Stomach (tissue), 9 donors: ENCODE results near the gene KANSL1. TPM values are rescaled to one million over a fixed set of nuclear protein-coding genes. Genes with fewer than 3 reads are reported as not detected.
"Not testable (repeated sequence)": the region's sequence is repeated elsewhere in the genome, so short reads cannot be mapped to it uniquely, and the experiment has no call there.

Source experiments
- DNase-seq, 2 donors: peaks; one replicate each; pipeline versions ENCODE4 v3.0.0 to v3.0.0-alpha.2; 2013 to 2019
- H3K27ac ChIP-seq, 5 donors: fragments of 200-600 bp in 4 of 5; sonication (generic) in 4 of 5; one replicate each; pipeline ENCODE4 v1.5.1; 2013 to 2019; ENCODE audit warnings: mild to moderate bottlenecking in 1 of 5, moderate library complexity in 1 of 5
- H3K27me3 ChIP-seq, 3 donors: fragments of 200-600 bp; sonication (generic); one replicate each; pipeline ENCODE4 v1.5.1; 2017 to 2019; ENCODE audit warnings: mixed run types in 1 of 3
- H3K36me3 ChIP-seq, 4 donors: fragments of 200-600 bp; sonication (generic); 1 replicate in 3 of 4; 2 replicates in 1 of 4; pipeline ENCODE4 v1.5.1; 2016 to 2019
- H3K4me1 ChIP-seq, 4 donors: fragments of 200-600 bp; sonication (generic); one replicate each; pipeline ENCODE4 v1.5.1; 2016 to 2019
- H3K4me3 ChIP-seq, 4 donors: fragments of 200-600 bp; sonication (generic) in 3 of 4; one replicate each; pipeline ENCODE4 v1.5.1; 2016 to 2019; ENCODE audit warnings: mild to moderate bottlenecking in 1 of 4
- H3K9me3 ChIP-seq, 4 donors: fragments of 200-600 bp; sonication (generic); one replicate each; pipeline ENCODE4 v1.5.1; 2016 to 2019
- EP300 ChIP-seq: sonication (generic); formaldehyde crosslinking; IDR thresholded peaks from one replicate; pipeline ENCODE4 v1.6.1; 2017; ENCODE audit warnings: antibody characterized with exemption
- POLR2A ChIP-seq, 4 donors: fragments of 450-650 bp; IDR thresholded peaks; one replicate each; pipeline ENCODE4 v1.6.1; 2016; ENCODE audit warnings: antibody characterized with exemption in 4 of 4, control low read depth in 2 of 4, mild to moderate bottlenecking in 1 of 4, moderate library complexity in 1 of 4
- POLR2AphosphoS5 ChIP-seq, 3 donors: sonication (generic); formaldehyde crosslinking; IDR thresholded peaks; one replicate each; pipeline ENCODE4 v1.6.1; 2016; ENCODE audit warnings: antibody characterized with exemption in 3 of 3
- WGBS, 5 donors: extraction: QIAGEN DNeasy Blood & Tissue Kit in 3 of 5; methylation state at CpG; one replicate each; pipeline versions ENCODE4 v1.1.5 to v1.1.7; 2013 to 2018; 5-methylcytosine and 5-hydroxymethylcytosine counted together
- intact Hi-C: fragments of 100-400 bp; cut with DNase I; formaldehyde crosslinking; loops from one replicate; pipeline ENCODE4 v1.15.1; 2023; ENCODE audit warnings: low total_unique reads
- polyA plus RNA-seq, 3 donors: library from polyadenylated mRNA; stranded (reverse); fragments of 200-250 nt; gene quantifications; one replicate each; pipeline ENCODE4 v1.2.3, GENCODE V29; 2013
- total RNA-seq, 5 donors: library from RNA; depleted of rRNA; stranded (reverse); fragments of >200 nt; gene quantifications; one replicate each; pipeline versions ENCODE4 v1.1.0 to v1.2.3, GENCODE V29; 2014 to 2016
- TF ChIP-seq, protein P1 (sequence below), 7 experiments: fragments of 450-650 bp in 4 of 7; fragments of 200-600 bp in 3 of 7; sonication (generic) in 3 of 7; IDR thresholded peaks; one replicate each; pipeline ENCODE4 v1.5.1; 2016 to 2019; ENCODE audit warnings: antibody characterized with exemption in 7 of 7, control low read depth in 2 of 7, mild to moderate bottlenecking in 1 of 7
- donor health status: healthy with polysubstance abuse.
- donor health status: Bipolar disorder and iron deficiency.
- donor health status: healthy.

The KANSL1 gene
- total and polyA plus RNA-seq, 8 donors, result 9.2 to 288 (median 127) TPM

DNA sequence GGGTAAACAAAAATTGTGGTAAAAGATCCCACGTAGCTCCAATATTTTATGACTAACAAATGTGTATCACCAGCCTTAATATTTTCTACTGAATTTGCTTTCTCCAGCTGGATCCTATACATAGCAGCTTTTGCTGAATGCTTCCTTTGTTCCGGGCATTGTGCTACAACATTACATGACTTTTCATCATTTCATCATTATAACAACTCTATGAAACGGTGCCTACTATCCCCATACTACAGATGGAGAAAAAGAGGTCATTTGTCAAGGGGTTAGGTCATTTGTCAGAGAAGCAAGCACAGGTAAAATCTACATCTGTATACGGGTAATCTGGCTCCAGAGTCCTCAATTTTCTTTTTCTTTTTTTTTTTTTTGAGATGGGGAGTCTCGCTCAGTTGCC is 74.3 kb downstream of the KANSL1 start:
- 93 to 96% (median 95%) methylated on average over 5 of the region's 5 CpGs for WGBS, 5 donors
- Histone ChIP-seq H3K4me1 (peaks cover 50 to 100% (median 74%) of the 10 kb centered on the region in 4 donors), H3K9me3 (no peaks in the 10 kb centered on the region), H3K36me3 (peaks cover 0 to 6% (median 0%) of the 10 kb centered on the region in 4 donors), H3K27ac (no peak overlapping the region), H3K4me3 (no peak overlapping the region), H3K27me3 (no peaks in the 10 kb centered on the region)
- intact Hi-C loops, result no loop called here
- TF ChIP-seq, protein P1, sequence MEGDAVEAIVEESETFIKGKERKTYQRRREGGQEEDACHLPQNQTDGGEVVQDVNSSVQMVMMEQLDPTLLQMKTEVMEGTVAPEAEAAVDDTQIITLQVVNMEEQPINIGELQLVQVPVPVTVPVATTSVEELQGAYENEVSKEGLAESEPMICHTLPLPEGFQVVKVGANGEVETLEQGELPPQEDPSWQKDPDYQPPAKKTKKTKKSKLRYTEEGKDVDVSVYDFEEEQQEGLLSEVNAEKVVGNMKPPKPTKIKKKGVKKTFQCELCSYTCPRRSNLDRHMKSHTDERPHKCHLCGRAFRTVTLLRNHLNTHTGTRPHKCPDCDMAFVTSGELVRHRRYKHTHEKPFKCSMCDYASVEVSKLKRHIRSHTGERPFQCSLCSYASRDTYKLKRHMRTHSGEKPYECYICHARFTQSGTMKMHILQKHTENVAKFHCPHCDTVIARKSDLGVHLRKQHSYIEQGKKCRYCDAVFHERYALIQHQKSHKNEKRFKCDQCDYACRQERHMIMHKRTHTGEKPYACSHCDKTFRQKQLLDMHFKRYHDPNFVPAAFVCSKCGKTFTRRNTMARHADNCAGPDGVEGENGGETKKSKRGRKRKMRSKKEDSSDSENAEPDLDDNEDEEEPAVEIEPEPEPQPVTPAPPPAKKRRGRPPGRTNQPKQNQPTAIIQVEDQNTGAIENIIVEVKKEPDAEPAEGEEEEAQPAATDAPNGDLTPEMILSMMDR (IDR thresholded peaks at IDR 0.05), result no peak
- no peak for TF ChIP-seq POLR2AphosphoS5 (IDR thresholded peaks at IDR 0.05)
- TF ChIP-seq EP300, result no peak
- no peak for TF ChIP-seq POLR2A (IDR thresholded peaks at IDR 0.05)
- no peak for DNase-seq

DNA sequence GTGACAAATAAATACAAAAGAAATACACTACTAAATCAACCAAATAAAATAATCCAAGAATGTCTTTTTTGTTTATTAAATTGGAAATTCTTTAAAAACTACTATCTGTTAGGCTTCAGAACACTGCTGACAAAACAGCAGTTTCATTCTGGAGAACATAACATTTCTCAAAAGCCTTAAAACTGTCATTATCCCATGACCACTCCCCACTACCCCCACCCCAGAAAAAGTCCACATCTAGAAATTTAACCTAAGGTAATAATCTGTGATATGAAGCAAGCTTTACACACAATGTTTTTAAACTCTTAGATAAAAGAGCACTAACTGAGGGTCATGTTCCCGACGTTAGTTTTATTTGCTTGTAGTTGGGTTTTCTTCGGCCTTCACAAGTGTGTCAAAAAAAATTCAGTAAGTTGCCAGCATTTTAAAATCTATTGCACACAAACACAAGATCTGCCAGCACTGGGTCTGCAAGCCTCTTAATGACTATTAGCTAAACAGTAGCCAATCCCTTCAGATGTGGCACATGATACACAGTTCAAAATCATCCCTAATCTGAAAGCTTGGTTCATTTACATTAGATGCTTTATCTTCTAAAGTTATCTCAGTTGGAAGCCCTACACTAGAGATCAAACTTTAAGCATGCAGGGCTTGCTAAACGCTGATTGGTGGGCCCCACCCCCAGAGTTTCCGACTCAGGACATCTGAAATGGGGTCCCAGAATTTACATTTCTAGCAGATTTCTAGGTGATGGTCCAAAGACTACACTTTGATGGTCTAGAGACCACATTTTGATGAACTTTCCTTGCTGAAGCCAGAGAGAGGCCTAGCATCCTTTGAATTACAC is 75.2 kb downstream of the KANSL1 start:
- intact Hi-C loops, result no loop called here
- no peak for TF ChIP-seq POLR2AphosphoS5 (IDR thresholded peaks at IDR 0.05)
- TF ChIP-seq POLR2A (IDR thresholded peaks at IDR 0.05), result no peak
- TF ChIP-seq EP300, result no peak
- TF ChIP-seq, protein P1 (IDR thresholded peaks at IDR 0.05), result no peak
- Histone ChIP-seq H3K4me3 (no peak overlapping the region), H3K9me3 (no peaks in the 10 kb centered on the region), H3K27ac (no peak overlapping the region), H3K36me3 (no peaks in the 10 kb centered on the region), H3K27me3 (no peaks in the 10 kb centered on the region), H3K4me1 (peaks cover 45 to 100% (median 69%) of the 10 kb centered on the region in 4 donors)
- 16 to 35% (median 25%) methylated on average over 5 of the region's 5 CpGs for WGBS, 5 donors
- DNase-seq, result no peak

DNA sequence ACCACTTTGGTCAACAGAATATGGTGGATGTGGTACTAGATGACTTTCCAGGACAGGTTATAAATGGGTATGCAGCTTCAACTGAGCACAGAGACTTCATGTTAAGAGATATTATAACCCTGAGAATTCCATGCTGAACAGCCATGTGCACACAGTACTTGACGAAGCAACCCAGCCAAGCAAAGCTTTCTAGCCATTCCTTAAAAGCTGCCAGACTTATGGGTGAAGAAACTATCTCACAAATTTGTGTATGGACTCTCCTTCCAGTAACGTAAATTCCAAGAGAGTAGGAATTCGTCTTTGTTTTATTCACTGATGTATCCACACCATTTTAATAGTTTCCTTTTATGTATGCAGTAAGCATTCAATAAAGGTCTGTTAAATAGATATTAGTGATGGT is 76.1 kb downstream of the KANSL1 start:
- peaks cover 42 to 94% (median 61%) of the 10 kb centered on the region in 4 donors for H3K4me1 ChIP-seq
- no peak overlapping the region for H3K27ac ChIP-seq
- intact Hi-C loops, result no loop called here
- TF ChIP-seq POLR2AphosphoS5 (IDR thresholded peaks at IDR 0.05), result no peak
- TF ChIP-seq EP300, result no peak
- TF ChIP-seq POLR2A (IDR thresholded peaks at IDR 0.05), result no peak
- TF ChIP-seq, protein P1 (IDR thresholded peaks at IDR 0.05), result no peak
- H3K4me3 ChIP-seq, result no peak overlapping the region
- DNase-seq, result no peak
- H3K9me3 ChIP-seq, result no peaks in the 10 kb centered on the region
- H3K27me3 ChIP-seq, result no peaks in the 10 kb centered on the region
- WGBS, 5 donors, result 74 to 79% (median 78%) methylated on average over 3 of the region's 3 CpGs
- H3K36me3 ChIP-seq, result no peaks in the 10 kb centered on the region

DNA sequence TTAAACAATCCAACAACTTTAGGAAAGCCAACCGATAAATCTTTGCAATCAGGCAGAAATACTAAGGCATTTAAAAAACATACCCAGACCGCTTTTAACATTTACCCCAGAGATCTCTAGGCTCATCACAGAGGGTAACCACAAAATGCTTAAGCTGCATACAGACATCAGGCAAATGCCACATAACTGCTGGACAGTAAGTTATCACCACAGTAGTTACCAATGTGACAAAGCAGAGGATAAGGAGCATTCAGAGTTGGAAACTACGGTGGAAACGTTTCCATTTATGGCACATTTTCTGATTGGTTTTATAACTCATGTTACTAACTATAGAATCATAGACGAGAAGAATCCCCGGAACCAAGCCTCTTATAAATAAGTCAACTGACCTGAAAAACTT is 77.5 kb downstream of the KANSL1 start:
- Histone ChIP-seq H3K27ac (peak overlapping the region in 2 of 5 donors; percentile 10 to 21), H3K27me3 (no peaks in the 10 kb centered on the region), H3K4me1 (peaks cover 32 to 91% (median 57%) of the 10 kb centered on the region in 4 donors), H3K9me3 (no peaks in the 10 kb centered on the region), H3K4me3 (no peak overlapping the region), H3K36me3 (no peaks in the 10 kb centered on the region)
- intact Hi-C loops, result no loop called here
- DNase-seq, result no peak
- TF ChIP-seq, protein P1 (IDR thresholded peaks at IDR 0.05), result no peak
- TF ChIP-seq EP300 (no peak), POLR2A (IDR thresholded peaks at IDR 0.05) (no peak), POLR2AphosphoS5 (IDR thresholded peaks at IDR 0.05) (no peak)
- WGBS, 5 donors, result 56 to 75% (median 71%) methylated on average over 6 of the region's 6 CpGs

DNA sequence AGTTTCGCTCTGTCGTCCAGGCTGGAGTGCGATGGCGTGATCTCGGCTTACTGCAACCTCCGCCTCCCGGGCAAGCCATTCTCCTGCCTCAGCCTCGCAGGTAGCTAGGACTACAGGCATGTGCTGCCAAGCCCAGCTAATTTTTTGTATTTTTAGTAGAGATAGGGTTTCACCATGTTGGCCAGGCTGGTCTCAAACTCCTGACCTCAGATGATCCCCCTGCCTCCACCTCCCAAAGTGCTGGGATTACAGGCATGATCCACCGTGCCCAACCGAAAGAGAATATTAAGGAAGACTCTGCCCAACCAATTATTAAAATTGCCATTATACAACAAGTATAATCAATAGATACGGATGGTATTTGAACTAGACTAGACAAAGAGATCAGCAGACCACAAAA is 82.0 kb downstream of the KANSL1 start:
- peaks cover 32 to 91% (median 64%) of the 10 kb centered on the region in 4 donors for H3K4me1 ChIP-seq
- H3K36me3 ChIP-seq, intact Hi-C loops, H3K4me3 ChIP-seq, DNase-seq, H3K27ac ChIP-seq, H3K9me3 ChIP-seq, H3K27me3 ChIP-seq: not testable (repeated sequence)
- WGBS, 5 donors, result 94 to 97% (median 96%) methylated on average over 11 of the region's 11 CpGs
